H1 (cell line): Measurements from ENCODE around the gene FTL. TPM values are rescaled to one million over a fixed set of nuclear protein-coding genes. Genes with fewer than 3 reads are reported as not detected.

Experiments used
- CTCF ChIA-PET: fragments of 300-600 bp; sonication (Branson Sonifier 250); formaldehyde crosslinking; loops from one replicate; lab custom pipeline; 2021; ENCODE audit not compliant: partially characterized antibody; lab: Charles Lee
- POLR2A ChIA-PET: fragments of 300-600 bp; sonication (Branson Sonifier 250); formaldehyde crosslinking; loops from one replicate; lab custom pipeline; 2021; ENCODE audit warnings: inconsistent platforms; ENCODE audit not compliant: partially characterized antibody; lab: Charles Lee
- DNase-seq, 2 experiments: peaks; one replicate each; pipeline versions ENCODE4 v3.0.0 to v3.0.0-alpha.2; 2010 to 2022; ENCODE audit warnings: low spot score in 2 of 2, low read depth in 1 of 2, mixed read lengths in 1 of 2
- FAIRE-seq: peaks from 2 replicates; lab custom pipeline; 2011; peaks lifted over from hg19 to GRCh38; lab: Jason Lieb, UNC
- H2AFZ ChIP-seq: 2 replicates; pipeline ENCODE4 v1.8.1; 2012; ENCODE audit warnings: low read length, inconsistent platforms
- H2AK5ac ChIP-seq: 2 replicates; pipeline ENCODE4 v1.6.1; 2013; ENCODE audit warnings: low read depth, low read length
- H2BK120ac ChIP-seq: replicated peaks from 2 replicates; pipeline ENCODE3; 2013; ENCODE audit warnings: low read depth, low read length, inconsistent platforms
- H2BK12ac ChIP-seq: 2 replicates; pipeline ENCODE4 v1.6.1; 2013; ENCODE audit warnings: low read depth, low read length
- H2BK15ac ChIP-seq: 2 replicates; pipeline ENCODE4 v1.6.1; 2013; ENCODE audit warnings: low read length
- H2BK20ac ChIP-seq: 2 replicates; pipeline ENCODE4 v1.6.1; 2013; ENCODE audit warnings: low read length
- H2BK5ac ChIP-seq: 2 replicates; pipeline ENCODE4 v1.6.1; 2013; ENCODE audit warnings: low read depth, low read length
- H3K14ac ChIP-seq: 2 replicates; pipeline ENCODE4 v1.6.1; 2013; ENCODE audit warnings: inconsistent platforms; ENCODE audit not compliant: insufficient read length
- H3K18ac ChIP-seq: 2 replicates; pipeline ENCODE4 v1.6.1; 2013; ENCODE audit warnings: low read length; ENCODE audit errors: extremely low read depth
- H3K23ac ChIP-seq: 2 replicates; pipeline ENCODE4 v1.6.1; 2013; ENCODE audit warnings: inconsistent platforms; ENCODE audit not compliant: insufficient read length
- H3K23me2 ChIP-seq: 2 replicates; pipeline ENCODE4 v1.6.1; 2013; ENCODE audit warnings: low read depth, low read length
- H3K27ac ChIP-seq: 2 replicates; pipeline ENCODE4 v1.6.1; 2011; ENCODE audit warnings: low read depth, low read length, inconsistent platforms
- H3K27me3 ChIP-seq, 4 experiments: replicated peaks in 1 of 4; 1 replicate in 1 of 4; 2 replicates in 3 of 4; pipeline versions ENCODE4 v1.6.1 to v1.8.1; 2011 to 2013; ENCODE audit warnings: low read length in 3 of 4, mild to moderate bottlenecking in 3 of 4, inconsistent platforms in 2 of 4, mixed read lengths in 2 of 4, moderate library complexity in 1 of 4; ENCODE audit not compliant: control insufficient read depth in 3 of 4, insufficient read depth in 3 of 4; ENCODE audit errors: extremely low read depth in 1 of 4
- H3K36me3 ChIP-seq, 4 experiments: 2 replicates each; pipeline versions ENCODE4 v1.6.1 to v1.8.1; 2011 to 2013; ENCODE audit warnings: mild to moderate bottlenecking in 4 of 4, low read length in 3 of 4, moderate library complexity in 2 of 4, control low read depth in 1 of 4, inconsistent platforms in 1 of 4; ENCODE audit not compliant: insufficient read depth in 4 of 4, control insufficient read depth in 2 of 4
- H3K4ac ChIP-seq: replicated peaks from 2 replicates; pipeline ENCODE3; 2013; ENCODE audit warnings: low read length, low read depth, mixed read lengths, inconsistent platforms; ENCODE audit not compliant: insufficient read length
- H3K4me1 ChIP-seq, 4 experiments: replicated peaks in 1 of 4; 1 replicate in 1 of 4; 2 replicates in 3 of 4; pipeline versions ENCODE4 v1.6.1 to v1.8.1; 2011 to 2013; ENCODE audit warnings: low read length in 3 of 4, inconsistent platforms in 2 of 4, mixed read lengths in 1 of 4; ENCODE audit not compliant: insufficient read depth in 4 of 4, control insufficient read depth in 3 of 4
- H3K4me2 ChIP-seq, 2 experiments: 2 replicates each; pipeline versions ENCODE4 v1.6.1 to v1.8.1; 2011 to 2013; ENCODE audit warnings: low read depth in 2 of 2, low read length in 2 of 2, control low read depth in 1 of 2, inconsistent platforms in 1 of 2, mild to moderate bottlenecking in 1 of 2; ENCODE audit not compliant: insufficient read depth in 1 of 2
- H3K4me3 ChIP-seq, 4 experiments: fragments of 200-600, 300-600 bp in 1 of 4; sonication (generic), shearing (Covaris generic), sonication (Bioruptor Twin) in 1 of 4; 2 replicates each; pipeline versions ENCODE4 v1.5.1 to v1.8.1; 2011 to 2016; ENCODE audit warnings: low read length in 4 of 4, low read depth in 3 of 4, control low read depth in 2 of 4, inconsistent platforms in 2 of 4, mild to moderate bottlenecking in 2 of 4, mixed read lengths in 1 of 4, moderate library complexity in 1 of 4; ENCODE audit not compliant: insufficient read depth in 2 of 4; ENCODE audit errors: extremely low read depth in 1 of 4
- H3K56ac ChIP-seq: replicated peaks from 2 replicates; pipeline ENCODE3; 2013; ENCODE audit warnings: low read depth, mild to moderate bottlenecking, mixed read lengths, low read length, inconsistent platforms; ENCODE audit not compliant: insufficient read length
- H3K79me1 ChIP-seq: 2 replicates; pipeline ENCODE4 v1.6.1; 2013; ENCODE audit warnings: low read depth, low read length, control low read depth
- H3K79me2 ChIP-seq, 2 experiments: 2 replicates each; pipeline versions ENCODE4 v1.6.1 to v1.8.1; 2012 to 2013; ENCODE audit warnings: low read length in 2 of 2, mild to moderate bottlenecking in 2 of 2, inconsistent platforms in 1 of 2; ENCODE audit not compliant: insufficient read depth in 2 of 2, control insufficient read depth in 1 of 2
- H3K9ac ChIP-seq, 4 experiments: replicated peaks in 1 of 4; 1 replicate in 1 of 4; 2 replicates in 3 of 4; pipeline versions ENCODE4 v1.6.1 to v1.8.1; 2011 to 2013; ENCODE audit warnings: low read depth in 3 of 4, low read length in 3 of 4, control low read depth in 2 of 4, mild to moderate bottlenecking in 2 of 4, moderate library complexity in 2 of 4, inconsistent platforms in 1 of 4; ENCODE audit errors: extremely low read depth in 1 of 4
- H3K9me3 ChIP-seq, 2 experiments: 2 replicates each; pipeline versions ENCODE4 v1.6.1 to v1.8.1; 2012 to 2013; ENCODE audit warnings: mild to moderate bottlenecking in 2 of 2, moderate library complexity in 2 of 2, control low read depth in 1 of 2, inconsistent platforms in 1 of 2, low read depth in 1 of 2, low read length in 1 of 2, mixed read lengths in 1 of 2; ENCODE audit not compliant: insufficient read depth in 2 of 2
- H4K20me1 ChIP-seq, 2 experiments: replicated peaks in 1 of 2; 2 replicates each; pipeline versions ENCODE3 to v1.8.1; 2011 to 2013; ENCODE audit warnings: inconsistent platforms in 2 of 2, low read length in 2 of 2, mild to moderate bottlenecking in 1 of 2; ENCODE audit not compliant: insufficient read depth in 2 of 2, control insufficient read depth in 1 of 2
- H4K5ac ChIP-seq: 2 replicates; pipeline ENCODE4 v1.6.1; 2013; ENCODE audit warnings: low read length, low read depth, mixed read lengths, inconsistent platforms; ENCODE audit not compliant: insufficient read length
- H4K8ac ChIP-seq: 2 replicates; pipeline ENCODE4 v1.8.0; 2013; ENCODE audit warnings: mild to moderate bottlenecking, moderate library complexity, low read length, inconsistent platforms; ENCODE audit not compliant: insufficient read depth; ENCODE audit errors: extremely low read depth
- H4K91ac ChIP-seq: replicated peaks from 2 replicates; pipeline ENCODE3; 2013; ENCODE audit warnings: low read length, mixed read lengths, inconsistent platforms; ENCODE audit not compliant: insufficient read length
- BACH1 ChIP-seq: IDR thresholded peaks from 2 replicates; pipeline ENCODE4 v1.6.1; 2012; ENCODE audit warnings: low read length, improper control_type of control experiment
- CHD1 ChIP-seq: IDR thresholded peaks from 2 replicates; pipeline ENCODE4 v1.6.1; 2012; ENCODE audit warnings: low read depth, low read length, improper control_type of control experiment
- EP300 ChIP-seq, 2 experiments: IDR thresholded peaks; 1 replicate in 1 of 2; 2 replicates in 1 of 2; pipeline ENCODE4 v1.6.1; 2011 to 2012; ENCODE audit warnings: low read depth in 2 of 2, low read length in 2 of 2, mild to moderate bottlenecking in 2 of 2, borderline replicate concordance in 1 of 2, inconsistent platforms in 1 of 2, moderate library complexity in 1 of 2
- GTF2F1 ChIP-seq: IDR thresholded peaks from 2 replicates; pipeline ENCODE4 v1.6.1; 2012; ENCODE audit warnings: low read depth, low read length, improper control_type of control experiment, borderline replicate concordance
- HDAC2 ChIP-seq, 2 experiments: fragments of 300-600 bp in 1 of 2; sonication (generic) in 1 of 2; IDR thresholded peaks; 2 replicates each; pipeline ENCODE4 v1.6.1; 2011 to 2012; ENCODE audit warnings: low read depth in 2 of 2, low read length in 2 of 2, mild to moderate bottlenecking in 2 of 2, moderate library complexity in 2 of 2, borderline replicate concordance in 1 of 2, inconsistent platforms in 1 of 2
- JUN ChIP-seq: IDR thresholded peaks from 2 replicates; pipeline ENCODE4 v1.6.1; 2011; ENCODE audit warnings: low read depth, mild to moderate bottlenecking, improper control_type of control experiment, low read length
- KDM1A ChIP-seq: fragments of 200-600, 300-600 bp; sonication (generic); IDR thresholded peaks from 2 replicates; pipeline ENCODE4 v1.7.1; 2016; ENCODE audit warnings: mild to moderate bottlenecking, low read length, borderline replicate concordance
- MAFK ChIP-seq: IDR thresholded peaks from 2 replicates; pipeline ENCODE4 v1.6.1; 2012; ENCODE audit warnings: low read depth, mild to moderate bottlenecking, improper control_type of control experiment, low read length
- RNF2 ChIP-seq: fragments of 200-900, 300-1000 bp; sonication (generic); IDR thresholded peaks from 2 replicates; pipeline ENCODE4 v1.7.1; 2016; ENCODE audit warnings: borderline replicate concordance, low read depth, mild to moderate bottlenecking, antibody characterized with exemption, low read length; ENCODE audit not compliant: poor library complexity, severe bottlenecking; ENCODE audit errors: missing control alignments
- SP4 ChIP-seq: IDR thresholded peaks from 2 replicates; pipeline ENCODE4 v1.6.1; 2012; ENCODE audit warnings: low read length, inconsistent platforms
- TBP ChIP-seq: IDR thresholded peaks from 2 replicates; pipeline ENCODE4 v1.6.1; 2011; ENCODE audit warnings: low read depth, low read length, improper control_type of control experiment
- USF2 ChIP-seq: IDR thresholded peaks from 2 replicates; pipeline ENCODE4 v1.6.1; 2011; ENCODE audit warnings: low read length, improper control_type of control experiment
- YY1 ChIP-seq: IDR thresholded peaks from 2 replicates; pipeline ENCODE4 v1.6.1; 2011; ENCODE audit warnings: low read depth, mild to moderate bottlenecking, low read length
- WGBS, 2 experiments: shearing (Covaris generic) in 1 of 2; methylation state at CpG; one replicate each; pipeline versions ENCODE4 v1.1.6 to v1.1.7; 2013 to 2015; ENCODE audit warnings: low lambda C conversion rate in 2 of 2, mixed read lengths in 2 of 2, inconsistent platforms in 1 of 2, low coverage in 1 of 2, missing lambda C conversion rate in 1 of 2; ENCODE audit not compliant: insufficient replicate concordance in 2 of 2, insufficient coverage in 1 of 2, insufficient read length in 1 of 2; ENCODE audit errors: extremely low coverage in 1 of 2, missing lambda C conversion rate in 1 of 2; 5-methylcytosine and 5-hydroxymethylcytosine counted together
- polyA plus RNA-seq, 7 experiments: library from polyadenylated mRNA; depleted of rRNA in 3 of 7; stranded (reverse) in 5 of 7; unstranded in 2 of 7; fragments of >200 nt in 5 of 7; fragments of 200-250 nt in 2 of 7; gene quantifications; 1 replicate in 5 of 7; 2 replicates in 1 of 7; 4 replicates in 1 of 7; pipeline versions ENCODE4 v1.2.1 to v1.2.3, GENCODE V29; 2011 to 2013; ENCODE audit warnings: missing spikeins in 2 of 7, mixed read lengths in 2 of 7
- total RNA-seq: library from RNA; stranded (reverse); fragmentation: NEBNext Ultra II Directional; extraction: Animal tissue kit (Norgen Biotek cat#: 25700); gene quantifications from 2 replicates; pipeline ENCODE4 v1.2.1, GENCODE V29; 2021

The FTL gene
- total and polyA plus RNA-seq, 2 of the 8 experiments (the other 6 are each of a cell fraction or from before 2014, with no cell fraction given), result 1,751 to 2,427 TPM

- H3K23ac ChIP-seq, result no peak overlapping the region
- H2BK12ac ChIP-seq, result no peak overlapping the region
- no peaks in the 10 kb centered on the region for H3K27me3 ChIP-seq
- no peak overlapping the region for H2AK5ac ChIP-seq
- H3K79me2 ChIP-seq, result no peaks in the 10 kb centered on the region
- H2BK20ac ChIP-seq, result no peak overlapping the region
- CTCF ChIA-PET, result interaction anchor here (0.6 to 1.1 kb wide), 3 partner anchors 12 to 91 kb away, joined by 3 to 5 read pairs (median 3); partner anchors contain the start of gene CGB2
- peaks cover 0 to 2% of the 10 kb centered on the region in 2 experiments for H4K20me1 ChIP-seq
- no peak overlapping the region for H3K9ac ChIP-seq
- H4K8ac ChIP-seq, result no peak overlapping the region
- H3K4me1 ChIP-seq, result no peaks in the 10 kb centered on the region
- H3K4me2 ChIP-seq, result no peak overlapping the region
- no peak overlapping the region for H2BK120ac ChIP-seq
- H3K56ac ChIP-seq, result no peak overlapping the region
- POLR2A ChIA-PET, result interaction anchor here (0.6 to 2.1 kb wide), 6 partner anchors 9 to 79 kb away, joined by 3 to 6 read pairs (median 3); no protein-coding TSS in a partner anchor
- H3K27ac ChIP-seq, result no peak overlapping the region
- no peaks in the 10 kb centered on the region for H3K9me3 ChIP-seq
- no peaks in the 10 kb centered on the region; the same call in 1 of the 2 replicates for H3K79me1 ChIP-seq
- no peak overlapping the region for H3K18ac ChIP-seq
- H4K5ac ChIP-seq, result no peak overlapping the region
- H2AFZ ChIP-seq, result no peak overlapping the region
- no peak overlapping the region for H4K91ac ChIP-seq
- no peak overlapping the region for H3K4me3 ChIP-seq
- no peak overlapping the region for H2BK5ac ChIP-seq
- DNase-seq (no peak), FAIRE-seq (no peak)
- no peak overlapping the region for H3K14ac ChIP-seq
- no peak overlapping the region for H3K4ac ChIP-seq
- 91% methylated on average over 5 of the region's 5 CpGs; no CpG with 5 or more reads in 1 of the 2 experiments for WGBS, 2 experiments
- no peaks in the 10 kb centered on the region for H3K36me3 ChIP-seq
- no peak overlapping the region for H2BK15ac ChIP-seq
- no peaks in the 10 kb centered on the region for H3K23me2 ChIP-seq
- no peak for TF ChIP-seq TBP
- TF ChIP-seq GTF2F1, result no peak
- TF ChIP-seq USF2, result no peak
- TF ChIP-seq KDM1A, result no peak
- TF ChIP-seq EP300 (IDR thresholded peaks at IDR 0.05; ENCODE audit: borderline replicate concordance in 1 of 2, low read depth in 2 of 2, low read length in 2 of 2), result no peak
- TF ChIP-seq BACH1, result no peak
- no peak for TF ChIP-seq HDAC2 (IDR thresholded peaks at IDR 0.05; ENCODE audit: borderline replicate concordance in 1 of 2, low read depth in 2 of 2, low read length in 2 of 2)
- TF ChIP-seq YY1, result no peak
- no peak for TF ChIP-seq SP4
- no peak for TF ChIP-seq MAFK
- TF ChIP-seq CHD1, result no peak
- TF ChIP-seq JUN, result no peak
- no peak for TF ChIP-seq RNF2
Measured at GRCh38 chr19:48940902-48941301, 24.2 kb upstream of the FTL start.
